RWPE2 (cell line): ENCODE data around the gene GHRL.

Experiments used
- ATAC-seq: fragments of 200-7000 bp; cut with Tn5 transposase; 3 replicates; pipeline ENCODE4 v1.9.1; 2021; ENCODE audit warnings: low read depth
- DNase-seq: peaks from one replicate; pipeline ENCODE4 v3.0.0-alpha.2; 2020; ENCODE audit warnings: low spot score
- H3K27ac ChIP-seq: fragments of 450-650 bp; 2 replicates; pipeline ENCODE4 v1.5.1; 2017; ENCODE audit warnings: mild to moderate bottlenecking; ENCODE audit not compliant: poor library complexity, severe bottlenecking
- H3K27me3 ChIP-seq: fragments of 250-450 bp; sonication (Bioruptor Pico); 2 replicates; pipeline ENCODE4 v1.5.1; 2021; ENCODE audit warnings: mild to moderate bottlenecking, moderate library complexity; ENCODE audit not compliant: insufficient read depth, poor library complexity, severe bottlenecking
- H3K36me3 ChIP-seq: fragments of 250-450 bp; sonication (Bioruptor Pico); 2 replicates; pipeline ENCODE4 v1.5.1; 2020; ENCODE audit warnings: low read depth, mild to moderate bottlenecking, moderate library complexity
- H3K4me1 ChIP-seq: fragments of 250-450 bp; sonication (Bioruptor Pico); 2 replicates; pipeline ENCODE4 v1.5.1; 2021; ENCODE audit warnings: mild to moderate bottlenecking, moderate library complexity; ENCODE audit not compliant: insufficient read depth, poor library complexity, severe bottlenecking
- H3K4me3 ChIP-seq: fragments of 250-450 bp; sonication (Bioruptor Pico); 2 replicates; pipeline ENCODE4 v1.5.1; 2021; ENCODE audit warnings: mild to moderate bottlenecking, moderate library complexity; ENCODE audit not compliant: severe bottlenecking
- H3K9me3 ChIP-seq: fragments of 250-450 bp; sonication (Bioruptor Pico); 2 replicates; pipeline ENCODE4 v1.5.1; 2021; ENCODE audit warnings: mild to moderate bottlenecking, moderate library complexity; ENCODE audit not compliant: severe bottlenecking
- TF ChIP-seq, protein P1 (sequence below): fragments of 450-650 bp; IDR thresholded peaks from one replicate; pipeline ENCODE4 v1.5.1; 2017; ENCODE audit warnings: mild to moderate bottlenecking, moderate library complexity; ENCODE audit not compliant: poor library complexity, severe bottlenecking

GHRL gene

DNA sequence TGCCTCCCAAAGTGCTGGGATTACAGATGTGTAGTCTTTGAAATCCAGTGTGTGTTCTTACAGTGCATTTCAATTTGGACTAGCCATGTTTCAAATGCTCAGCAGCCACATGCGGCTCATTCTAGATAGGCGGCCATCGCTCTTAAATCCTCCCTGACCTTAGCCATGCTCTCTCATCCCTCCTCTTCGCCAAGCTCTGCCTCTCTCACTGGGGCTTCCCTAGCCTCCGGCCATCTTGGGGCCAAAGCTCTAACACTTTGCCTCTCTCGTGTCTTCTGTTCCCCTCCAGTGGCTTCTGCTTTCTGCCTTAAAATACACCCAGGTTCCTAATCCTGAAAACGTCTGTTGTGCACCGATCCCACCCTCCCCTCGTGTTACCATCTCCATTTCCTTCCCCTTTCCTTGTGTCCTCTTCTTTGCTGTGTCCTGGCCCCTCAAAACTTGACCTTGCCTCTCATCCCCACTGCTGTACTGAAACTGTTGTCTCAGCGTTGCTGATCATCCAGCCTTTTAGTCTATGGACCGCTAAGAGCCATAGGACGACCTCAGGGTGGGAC, 1.4 kb upstream of the GHRL start:
- TF ChIP-seq, protein P1, sequence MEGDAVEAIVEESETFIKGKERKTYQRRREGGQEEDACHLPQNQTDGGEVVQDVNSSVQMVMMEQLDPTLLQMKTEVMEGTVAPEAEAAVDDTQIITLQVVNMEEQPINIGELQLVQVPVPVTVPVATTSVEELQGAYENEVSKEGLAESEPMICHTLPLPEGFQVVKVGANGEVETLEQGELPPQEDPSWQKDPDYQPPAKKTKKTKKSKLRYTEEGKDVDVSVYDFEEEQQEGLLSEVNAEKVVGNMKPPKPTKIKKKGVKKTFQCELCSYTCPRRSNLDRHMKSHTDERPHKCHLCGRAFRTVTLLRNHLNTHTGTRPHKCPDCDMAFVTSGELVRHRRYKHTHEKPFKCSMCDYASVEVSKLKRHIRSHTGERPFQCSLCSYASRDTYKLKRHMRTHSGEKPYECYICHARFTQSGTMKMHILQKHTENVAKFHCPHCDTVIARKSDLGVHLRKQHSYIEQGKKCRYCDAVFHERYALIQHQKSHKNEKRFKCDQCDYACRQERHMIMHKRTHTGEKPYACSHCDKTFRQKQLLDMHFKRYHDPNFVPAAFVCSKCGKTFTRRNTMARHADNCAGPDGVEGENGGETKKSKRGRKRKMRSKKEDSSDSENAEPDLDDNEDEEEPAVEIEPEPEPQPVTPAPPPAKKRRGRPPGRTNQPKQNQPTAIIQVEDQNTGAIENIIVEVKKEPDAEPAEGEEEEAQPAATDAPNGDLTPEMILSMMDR: no peak
- H3K27ac ChIP-seq: no peak overlapping the region
- no peak for ATAC-seq
- peaks cover 11% of the 10 kb centered on the region for H3K36me3 ChIP-seq
- H3K27me3 ChIP-seq: no peaks in the 10 kb centered on the region
- H3K9me3 ChIP-seq: no peaks in the 10 kb centered on the region
- DNase-seq: no peak
- no peak overlapping the region for H3K4me3 ChIP-seq
- no peaks in the 10 kb centered on the region for H3K4me1 ChIP-seq

DNA sequence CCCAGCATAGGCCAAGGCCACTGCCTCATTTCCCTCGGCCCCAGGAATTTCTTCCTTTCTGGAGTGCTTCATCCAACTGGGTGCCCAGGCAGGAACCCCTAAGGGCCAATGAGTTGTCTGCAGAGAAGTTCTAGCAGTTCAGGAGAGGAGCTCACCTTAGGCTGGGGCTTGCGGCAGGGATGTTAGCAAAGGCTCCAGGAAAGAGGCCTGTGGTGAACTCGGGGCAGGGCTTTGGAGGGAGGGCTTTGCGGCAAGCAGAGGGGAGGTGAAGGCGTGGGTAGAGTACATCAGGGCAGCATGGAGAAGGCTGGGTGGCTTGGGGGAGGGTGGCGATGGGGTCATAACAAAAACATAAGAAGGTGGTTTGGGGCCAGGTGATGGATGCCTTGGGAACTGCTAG, 1.1 kb downstream of the GHRL start:
- H3K27me3 ChIP-seq: no peaks in the 10 kb centered on the region
- H3K4me3 ChIP-seq: no peak overlapping the region
- H3K9me3 ChIP-seq: no peaks in the 10 kb centered on the region
- H3K36me3 ChIP-seq: peaks cover 11% of the 10 kb centered on the region
- no peak overlapping the region for H3K27ac ChIP-seq
- H3K4me1 ChIP-seq: no peaks in the 10 kb centered on the region
- TF ChIP-seq, protein P1: no peak
- ATAC-seq (no peak), DNase-seq (no peak)

DNA sequence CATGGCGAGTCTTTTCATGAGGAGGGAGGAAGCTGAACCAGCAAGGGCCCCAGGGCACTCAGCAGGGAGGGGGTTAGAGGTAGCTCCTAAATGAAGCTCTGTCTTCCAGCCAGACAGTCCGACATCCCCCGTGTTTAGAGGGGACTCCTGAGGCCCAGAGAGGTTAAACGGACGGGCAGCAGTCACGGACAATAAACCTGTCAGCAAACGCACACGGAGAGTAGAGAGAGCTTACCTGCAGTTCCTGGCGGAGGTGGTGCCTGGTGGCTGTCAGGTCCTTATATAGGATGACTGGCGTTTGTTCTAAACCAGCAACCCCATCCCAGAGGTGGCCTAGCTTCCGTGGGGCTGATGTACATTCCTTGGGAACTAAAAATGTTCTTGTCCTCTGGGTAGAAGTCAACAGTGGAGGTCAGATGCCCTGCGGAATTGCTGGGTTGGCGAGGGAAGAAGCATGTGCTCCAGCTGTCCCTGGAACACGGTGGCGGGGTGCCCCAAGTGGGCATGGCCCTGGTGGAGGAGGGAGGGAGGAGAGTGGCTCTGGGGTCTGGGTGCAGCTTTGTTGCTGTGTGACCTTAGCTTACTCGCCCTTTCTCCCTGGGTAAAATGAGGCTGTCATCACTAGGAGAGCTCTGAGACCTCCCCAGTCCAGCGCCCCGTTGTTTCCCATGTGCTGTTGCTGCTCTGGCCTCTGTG, 2.1 kb downstream of the GHRL start:
- Histone ChIP-seq H3K27ac (no peak overlapping the region), H3K4me1 (no peaks in the 10 kb centered on the region), H3K9me3 (no peaks in the 10 kb centered on the region), H3K36me3 (peaks cover 12% of the 10 kb centered on the region), H3K27me3 (no peaks in the 10 kb centered on the region), H3K4me3 (no peak overlapping the region)
- ATAC-seq (no peak; the same call in 2 of the 3 replicates), DNase-seq (no peak)
- TF ChIP-seq, protein P1: no peak

DNA sequence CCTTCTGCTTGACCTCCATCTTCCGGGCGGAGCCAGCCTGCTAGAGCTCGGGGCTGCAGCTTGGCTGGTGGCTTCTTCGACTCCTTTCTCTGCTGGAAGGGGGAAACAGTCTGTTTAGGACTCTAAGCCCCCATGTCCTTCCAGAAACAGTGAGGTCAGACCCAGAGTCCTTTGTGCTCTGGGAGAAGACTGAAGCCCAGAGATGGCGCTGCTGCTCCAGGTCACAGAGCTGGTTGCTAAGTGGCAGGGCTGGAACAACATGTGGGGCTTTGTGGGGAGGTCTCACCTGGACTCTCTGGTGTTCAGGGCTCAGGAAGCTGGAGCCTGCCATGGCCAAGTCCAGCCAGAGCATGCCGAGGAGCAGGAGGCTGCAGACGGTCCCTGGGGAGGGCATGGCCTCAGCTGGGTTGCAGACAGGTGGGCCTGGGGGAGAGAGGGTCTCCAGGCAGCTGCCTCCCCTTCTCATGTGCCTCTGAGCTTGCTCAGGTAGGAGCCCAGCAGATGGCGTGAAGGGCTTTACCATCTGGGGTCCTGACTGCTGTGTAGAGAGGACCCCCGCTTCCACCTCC, 2.9 kb downstream of the GHRL start:
- Histone ChIP-seq H3K27me3 (no peaks in the 10 kb centered on the region), H3K4me1 (no peaks in the 10 kb centered on the region), H3K36me3 (peaks cover 8% of the 10 kb centered on the region), H3K9me3 (no peaks in the 10 kb centered on the region), H3K4me3 (no peak overlapping the region), H3K27ac (no peak overlapping the region)
- no peak for DNase-seq
- ATAC-seq: no peak
- TF ChIP-seq, protein P1: no peak

DNA sequence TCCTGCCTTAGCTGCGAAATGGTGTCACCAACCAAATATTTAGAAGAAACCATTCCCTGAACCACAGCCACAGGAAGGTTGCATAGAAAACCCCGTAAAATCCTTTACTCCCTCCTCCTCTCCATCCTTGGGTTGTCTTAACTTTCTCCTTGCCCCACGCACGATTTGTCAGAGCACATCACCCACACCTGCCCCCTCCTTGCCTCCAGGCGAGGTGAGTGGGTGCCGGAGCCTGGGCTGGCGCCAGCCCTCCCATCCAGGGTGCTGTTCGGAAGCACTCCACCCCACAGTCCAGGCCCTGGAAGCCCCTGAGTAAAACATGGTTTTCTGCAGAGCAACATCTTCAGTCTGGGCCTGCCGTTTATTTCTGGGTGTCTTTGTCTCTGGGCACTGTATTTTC, 3.7 kb downstream of the GHRL start:
- no peak overlapping the region for H3K27ac ChIP-seq

More for the DNA sequence above, 3.7 kb downstream of the GHRL start:
- TF ChIP-seq, protein P1: no peak
- H3K4me1 ChIP-seq: no peaks in the 10 kb centered on the region
- no peaks in the 10 kb centered on the region for H3K27me3 ChIP-seq
- ATAC-seq: no peak
- no peak overlapping the region for H3K4me3 ChIP-seq
- peaks cover 8% of the 10 kb centered on the region for H3K36me3 ChIP-seq
- no peaks in the 10 kb centered on the region for H3K9me3 ChIP-seq
- DNase-seq: no peak
